D721Med (cell line): Measurements from ENCODE around the gene B3GALNT1.

Source experiments
- DNase-seq: peaks from one replicate; pipeline ENCODE4 v3.0.0; 2011; ENCODE audit warnings: low spot score; ENCODE audit not compliant: insufficient read length
- FAIRE-seq: peaks from 2 replicates; lab custom pipeline; 2011; peaks lifted over from hg19 to GRCh38; lab: Jason Lieb, UNC
- CTCF ChIP-seq: IDR thresholded peaks from 2 replicates; pipeline ENCODE4 v1.5.1; 2012; ENCODE audit warnings: mild to moderate bottlenecking, control low read depth; ENCODE audit not compliant: insufficient read depth; ENCODE audit errors: missing control alignments

Gene B3GALNT1

GRCh38 chr3:161069511-161070251 is 35.5 kb downstream of the B3GALNT1 start:
- no peak for TF ChIP-seq CTCF
- no peak for DNase-seq
- no peak for FAIRE-seq

- no peak for TF ChIP-seq CTCF
- no peak for FAIRE-seq
- no peak for DNase-seq
Measured at GRCh38 chr3:161067335-161067734, 37.8 kb downstream of the B3GALNT1 start.

DNA sequence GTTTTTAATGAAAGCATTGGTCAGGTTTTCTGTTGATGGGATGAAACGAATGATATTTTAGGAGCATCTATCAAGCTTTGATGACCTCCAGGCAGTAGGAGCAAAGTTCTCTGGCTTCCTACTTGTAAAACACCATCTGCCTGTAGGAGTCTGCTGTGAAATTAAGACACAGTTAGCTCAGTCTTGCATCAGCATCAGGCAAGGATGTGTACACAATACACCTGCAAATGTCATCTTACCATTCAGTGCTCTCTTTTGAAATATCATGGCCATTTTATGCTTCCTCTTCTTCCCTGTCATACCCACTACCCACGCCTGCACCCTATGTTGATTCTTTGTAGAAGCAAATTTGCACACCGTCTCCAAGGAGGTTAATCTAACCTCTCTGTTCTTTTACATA is 38.2 kb downstream of the B3GALNT1 start:
- no peak for TF ChIP-seq CTCF
- FAIRE-seq, result no peak
- DNase-seq, result no peak

- no peak for TF ChIP-seq CTCF
- no peak for DNase-seq
- FAIRE-seq, result no peak
Measured at GRCh38 chr3:161064413-161064812, 40.7 kb downstream of the B3GALNT1 start.

- DNase-seq (no peak), FAIRE-seq (no peak)
- no peak for TF ChIP-seq CTCF
Measured at GRCh38 chr3:161054860-161055604, 50.1 kb downstream of the B3GALNT1 start.

- no peak for TF ChIP-seq CTCF
- FAIRE-seq (no peak), DNase-seq (no peak)
Measured at GRCh38 chr3:161051856-161052255, 53.3 kb downstream of the B3GALNT1 start.

GRCh38 chr3:161050935-161051334 is 54.2 kb downstream of the B3GALNT1 start:
- no peak for TF ChIP-seq CTCF
- DNase-seq (no peak), FAIRE-seq (no peak)
